SK-MEL-5 (cell line): ENCODE results near the gene TIGAR. TPM values are rescaled to one million over a fixed set of nuclear protein-coding genes. Genes with fewer than 3 reads are reported as not detected.

Experiments used
- DNase-seq: peaks from one replicate; pipeline ENCODE4 v3.0.0-alpha.2; 2016; ENCODE audit warnings: low read depth, low spot score
- in situ Hi-C: cut with HindIII; loops from 2 replicates; pipeline ENCODE4 v1.10.0; 2016; ENCODE audit warnings: low sequenced_read_pairs, high pct_unique_total_duplicates, low pct_unique_long_range_greater_than_20kb
- polyA plus RNA-seq, 2 experiments: library from polyadenylated mRNA; depleted of rRNA; stranded (reverse); fragments of >200 nt; gene quantifications; 2 replicates each; pipeline ENCODE4 v1.2.3, GENCODE V29; 2015
- total RNA-seq: library from RNA; depleted of rRNA; stranded (reverse); fragments of >200 nt; shearing (Covaris generic); gene quantifications from 2 replicates; pipeline ENCODE4 v1.2.3, GENCODE V29; 2014; rRNA removed

The TIGAR gene, protein sequence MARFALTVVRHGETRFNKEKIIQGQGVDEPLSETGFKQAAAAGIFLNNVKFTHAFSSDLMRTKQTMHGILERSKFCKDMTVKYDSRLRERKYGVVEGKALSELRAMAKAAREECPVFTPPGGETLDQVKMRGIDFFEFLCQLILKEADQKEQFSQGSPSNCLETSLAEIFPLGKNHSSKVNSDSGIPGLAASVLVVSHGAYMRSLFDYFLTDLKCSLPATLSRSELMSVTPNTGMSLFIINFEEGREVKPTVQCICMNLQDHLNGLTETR
- total RNA-seq: 32.7 and 46.7 TPM in 2 replicates
- polyA plus RNA-seq (2015; cell fraction: cytosol; rRNA removed): 32.7 and 37.6 TPM in 2 replicates
- polyA plus RNA-seq (2015; cell fraction: nucleus; rRNA removed): 14.8 and 15.8 TPM in 2 replicates

DNA sequence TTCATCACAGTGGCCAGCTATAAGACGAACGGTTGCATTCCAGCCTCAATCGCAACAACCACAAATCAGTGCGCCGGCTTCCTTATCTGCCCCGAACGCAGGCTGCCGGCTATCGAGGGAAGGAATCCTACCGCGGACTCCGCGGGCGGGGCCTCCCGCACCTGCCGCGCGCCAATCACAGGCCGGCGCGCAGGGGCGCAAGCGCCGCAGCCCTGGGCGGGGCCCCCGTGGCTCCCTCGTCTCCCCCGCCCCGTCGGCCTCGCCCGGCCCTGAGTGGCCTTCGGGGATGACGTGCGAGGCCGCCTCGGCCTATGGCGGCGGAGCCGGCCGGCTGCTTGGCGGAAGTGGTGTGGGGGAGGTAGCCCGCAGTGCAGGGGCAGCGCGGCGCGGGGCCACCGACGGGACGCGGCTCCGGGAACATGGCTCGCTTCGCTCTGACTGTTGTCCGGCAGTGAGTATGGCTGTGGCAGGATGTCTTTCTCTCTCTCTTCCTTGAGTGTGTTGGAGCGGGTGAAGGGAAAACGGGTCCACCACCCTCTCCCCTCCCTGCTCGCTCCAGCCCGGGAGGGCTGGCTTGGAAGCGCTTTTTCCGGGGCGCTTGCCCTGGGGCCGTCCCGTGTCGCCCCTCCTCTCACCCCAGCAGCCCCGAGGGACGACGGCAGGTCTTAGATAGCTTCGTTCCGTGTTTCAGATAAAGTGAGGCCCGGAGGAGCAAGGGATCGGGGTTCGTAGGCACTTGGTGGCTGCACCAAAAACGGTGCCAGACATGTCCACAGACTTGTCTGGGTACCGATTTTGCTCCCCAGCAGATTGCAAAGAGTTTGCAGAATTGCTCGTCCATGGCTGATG is at the start of gene TIGAR:
TIGAR (plus strand) TSS at position 361 of the 849 bp plus-strand sequence; CDS start at position 420, 59 bp downstream.
- peak; percentile 94 for DNase-seq
- in situ Hi-C loops: no loop called here

DNA sequence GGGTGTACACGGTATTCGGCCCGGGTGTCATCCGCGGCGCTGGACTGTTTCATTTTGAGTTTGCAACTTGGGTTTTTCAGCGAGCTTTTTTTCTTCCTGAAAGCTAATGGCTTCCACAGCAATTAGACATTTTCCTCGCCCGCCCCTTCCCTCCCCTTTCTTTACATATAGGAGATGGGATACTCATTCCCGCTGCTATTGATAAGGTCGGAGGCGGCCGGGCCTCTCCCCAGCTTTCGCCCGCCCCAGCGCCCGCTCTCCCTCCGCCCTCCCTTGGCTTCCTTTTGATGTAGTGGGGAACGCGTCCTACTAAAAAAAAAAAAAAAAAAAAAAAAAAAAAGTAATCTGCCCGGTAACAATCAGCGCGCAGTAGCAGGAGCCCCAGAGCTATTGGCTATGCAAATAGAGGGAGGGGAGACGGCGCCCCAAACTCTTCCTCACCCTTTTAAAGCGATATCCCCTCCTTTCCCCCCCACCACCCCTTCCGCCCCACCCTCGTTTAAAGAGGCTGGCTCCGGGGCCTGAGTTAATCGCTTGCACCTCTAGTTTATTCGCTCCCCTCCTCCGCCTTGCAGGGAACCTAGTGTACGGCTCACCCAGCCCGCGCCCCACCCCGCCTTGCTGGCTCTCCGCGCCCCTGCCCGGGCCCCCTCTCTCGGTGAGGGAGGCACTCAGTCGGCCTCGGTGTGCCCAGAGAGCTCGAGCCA is 49.1 kb upstream of the TIGAR start:
- peak; percentile 56 for DNase-seq
- in situ Hi-C loops: no loop called here

DNA sequence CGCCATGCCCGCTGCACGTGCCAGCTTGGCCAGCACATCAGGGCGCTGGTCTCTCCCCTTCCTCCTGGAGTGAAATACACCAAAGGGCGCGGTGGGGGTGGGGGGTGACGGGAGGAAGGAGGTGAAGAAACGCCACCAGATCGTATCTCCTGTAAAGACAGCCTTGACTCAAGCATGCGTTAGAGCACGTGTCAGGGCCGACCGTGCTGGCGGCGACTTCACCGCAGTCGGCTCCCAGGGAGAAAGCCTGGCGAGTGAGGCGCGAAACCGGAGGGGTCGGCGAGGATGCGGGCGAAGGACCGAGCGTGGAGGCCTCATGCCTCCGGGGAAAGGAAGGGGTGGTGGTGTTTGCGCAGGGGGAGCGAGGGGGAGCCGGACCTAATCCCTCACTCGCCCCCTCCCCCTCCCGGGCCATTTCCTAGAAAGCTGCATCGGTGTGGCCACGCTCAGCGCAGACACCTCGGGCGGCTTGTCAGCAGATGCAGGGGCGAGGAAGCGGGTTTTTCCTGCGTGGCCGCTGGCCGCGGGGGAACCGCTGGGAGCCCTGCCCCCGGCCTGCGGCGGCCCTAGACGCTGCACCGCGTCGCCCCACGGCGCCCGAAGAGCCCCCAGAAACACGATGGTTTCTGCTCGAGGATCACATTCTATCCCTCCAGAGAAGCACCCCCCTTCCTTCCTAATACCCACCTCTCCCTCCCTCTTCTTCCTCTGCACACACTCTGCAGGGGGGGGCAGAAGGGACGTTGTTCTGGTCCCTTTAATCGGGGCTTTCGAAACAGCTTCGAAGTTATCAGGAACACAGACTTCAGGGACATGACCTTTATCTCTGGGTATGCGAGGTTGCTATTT is 48.4 kb upstream of the TIGAR start:
- in situ Hi-C loops: no loop called here

DNA sequence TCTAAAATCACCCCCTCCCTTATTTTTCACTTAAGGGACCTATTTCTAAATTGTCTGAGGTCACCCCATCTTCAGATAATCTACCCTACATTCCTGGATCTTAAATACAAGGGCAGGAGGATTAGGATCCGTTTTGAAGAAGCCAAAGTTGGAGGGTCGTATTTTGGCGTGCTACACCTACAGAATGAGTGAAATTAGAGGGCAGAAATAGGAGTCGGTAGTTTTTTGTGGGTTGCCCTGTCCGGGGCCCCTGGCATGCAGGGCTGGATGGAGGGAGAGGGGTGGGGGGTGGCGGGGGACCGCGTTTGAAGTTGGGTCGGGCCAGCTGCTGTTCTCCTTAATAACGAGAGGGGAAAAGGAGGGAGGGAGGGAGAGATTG is 47.8 kb upstream of the TIGAR start:
- in situ Hi-C loops: no loop called here
- DNase-seq: no peak

More for the DNA sequence above, 48.4 kb upstream of the TIGAR start:
- DNase-seq: no peak

DNA sequence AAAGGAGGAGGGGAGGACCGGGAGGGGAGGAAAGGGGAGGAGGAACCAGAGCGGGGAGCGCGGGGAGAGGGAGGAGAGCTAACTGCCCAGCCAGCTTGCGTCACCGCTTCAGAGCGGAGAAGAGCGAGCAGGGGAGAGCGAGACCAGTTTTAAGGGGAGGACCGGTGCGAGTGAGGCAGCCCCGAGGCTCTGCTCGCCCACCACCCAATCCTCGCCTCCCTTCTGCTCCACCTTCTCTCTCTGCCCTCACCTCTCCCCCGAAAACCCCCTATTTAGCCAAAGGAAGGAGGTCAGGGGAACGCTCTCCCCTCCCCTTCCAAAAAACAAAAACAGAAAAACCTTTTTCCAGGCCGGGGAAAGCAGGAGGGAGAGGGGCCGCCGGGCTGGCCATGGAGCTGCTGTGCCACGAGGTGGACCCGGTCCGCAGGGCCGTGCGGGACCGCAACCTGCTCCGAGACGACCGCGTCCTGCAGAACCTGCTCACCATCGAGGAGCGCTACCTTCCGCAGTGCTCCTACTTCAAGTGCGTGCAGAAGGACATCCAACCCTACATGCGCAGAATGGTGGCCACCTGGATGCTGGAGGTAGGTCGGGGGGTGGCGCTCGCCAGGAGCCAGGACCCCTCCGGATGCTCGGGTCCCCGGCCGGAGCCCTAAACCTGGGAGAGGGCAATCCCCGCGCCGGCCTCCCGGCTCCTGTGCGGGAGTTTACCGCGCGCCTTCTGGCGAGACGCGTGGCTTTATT is 47.2 kb upstream of the TIGAR start, which contains the start of gene CCND2:
CCND2 (plus strand) TSS at position 111 of the 744 bp plus-strand sequence; CDS start at position 390, 279 bp downstream.
- in situ Hi-C loops: no loop called here
- peak; percentile 48 for DNase-seq

DNA sequence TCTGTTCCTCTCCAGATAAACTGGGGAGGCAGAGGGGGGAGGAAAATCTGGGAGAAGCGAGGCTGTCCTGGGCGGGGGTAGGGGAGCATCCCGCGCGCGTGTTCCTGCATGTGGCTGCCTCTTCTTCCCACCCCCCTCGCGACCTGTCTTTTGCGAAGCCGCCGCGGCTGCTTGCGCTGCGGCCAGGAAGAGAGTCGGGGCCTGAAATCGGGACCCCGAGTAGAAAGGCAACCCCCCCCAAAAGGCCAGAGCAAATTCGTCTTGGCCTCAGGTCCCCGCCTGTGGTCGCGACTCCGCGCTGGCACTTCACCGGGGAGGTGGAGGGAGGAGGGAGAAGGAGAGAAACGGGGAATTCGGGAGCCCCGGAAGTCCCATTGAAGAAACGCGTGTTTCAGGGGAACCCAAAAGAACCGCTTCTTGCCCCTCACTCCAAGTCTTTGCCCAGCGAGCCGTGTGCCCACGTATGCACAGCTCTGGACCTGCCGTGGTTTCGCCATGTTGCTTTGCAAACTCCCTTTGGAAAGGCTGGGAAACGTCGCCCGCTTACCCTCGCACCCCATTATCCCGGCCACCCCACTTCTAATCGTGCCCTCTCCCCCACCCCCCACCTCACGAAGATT is 46.5 kb upstream of the TIGAR start:
- in situ Hi-C loops: no loop called here
- DNase-seq: no peak

DNA sequence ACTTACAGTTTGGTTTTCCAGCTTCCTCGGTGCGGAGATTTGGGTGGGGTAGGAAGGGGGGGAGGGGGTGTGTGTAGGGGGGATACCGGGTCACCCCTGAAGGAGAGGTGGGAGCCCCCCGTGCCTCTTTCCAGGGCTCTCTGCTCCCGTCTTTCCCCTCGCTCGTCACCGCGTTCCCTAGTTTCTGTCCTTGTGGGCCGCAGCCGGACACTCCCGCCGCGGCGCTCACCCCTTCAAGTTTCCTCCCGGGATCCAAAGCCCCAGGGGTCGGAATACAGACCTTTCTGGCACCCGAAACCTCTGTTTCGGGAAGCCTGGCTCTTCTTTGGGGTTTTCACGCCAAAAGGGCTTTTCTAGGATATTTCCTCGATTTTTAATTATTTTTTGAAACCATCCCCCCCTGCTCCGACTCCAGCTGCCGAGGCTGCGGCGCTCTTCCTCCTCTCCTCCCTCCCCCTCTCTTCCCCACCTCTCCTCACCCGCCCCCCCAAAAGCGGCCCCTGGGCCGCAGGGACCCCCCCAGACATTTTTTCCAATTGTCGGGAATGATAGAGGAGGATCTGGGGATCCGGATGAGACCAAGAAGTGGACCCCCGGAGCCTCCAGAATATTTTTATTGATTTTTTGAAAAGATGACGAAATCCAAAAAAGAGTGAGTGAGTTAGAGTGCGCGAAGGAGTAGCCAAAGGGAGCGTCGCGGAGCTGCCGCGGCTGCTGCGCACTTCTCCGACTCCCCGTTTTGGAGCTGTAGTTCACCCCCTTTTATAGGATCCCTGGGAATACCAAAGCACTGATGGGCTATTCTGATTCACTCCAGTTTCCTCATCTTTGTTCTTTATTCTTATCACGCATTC is 45.8 kb upstream of the TIGAR start:
- in situ Hi-C loops: no loop called here

DNA sequence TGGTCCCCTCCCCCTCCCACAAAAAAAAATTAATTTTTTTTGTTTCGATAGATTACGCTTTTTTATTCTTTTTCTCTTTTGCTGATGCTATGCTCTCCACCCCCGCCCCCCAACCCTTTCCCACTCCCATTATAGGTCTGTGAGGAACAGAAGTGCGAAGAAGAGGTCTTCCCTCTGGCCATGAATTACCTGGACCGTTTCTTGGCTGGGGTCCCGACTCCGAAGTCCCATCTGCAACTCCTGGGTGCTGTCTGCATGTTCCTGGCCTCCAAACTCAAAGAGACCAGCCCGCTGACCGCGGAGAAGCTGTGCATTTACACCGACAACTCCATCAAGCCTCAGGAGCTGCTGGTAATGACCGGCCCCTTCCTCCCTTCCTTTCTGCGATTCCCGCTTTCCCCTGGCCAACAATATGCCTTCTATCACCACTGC is 45.1 kb upstream of the TIGAR start:
- in situ Hi-C loops: no loop called here
- no peak for DNase-seq

More for the DNA sequence above, 45.8 kb upstream of the TIGAR start:
- DNase-seq: no peak

DNA sequence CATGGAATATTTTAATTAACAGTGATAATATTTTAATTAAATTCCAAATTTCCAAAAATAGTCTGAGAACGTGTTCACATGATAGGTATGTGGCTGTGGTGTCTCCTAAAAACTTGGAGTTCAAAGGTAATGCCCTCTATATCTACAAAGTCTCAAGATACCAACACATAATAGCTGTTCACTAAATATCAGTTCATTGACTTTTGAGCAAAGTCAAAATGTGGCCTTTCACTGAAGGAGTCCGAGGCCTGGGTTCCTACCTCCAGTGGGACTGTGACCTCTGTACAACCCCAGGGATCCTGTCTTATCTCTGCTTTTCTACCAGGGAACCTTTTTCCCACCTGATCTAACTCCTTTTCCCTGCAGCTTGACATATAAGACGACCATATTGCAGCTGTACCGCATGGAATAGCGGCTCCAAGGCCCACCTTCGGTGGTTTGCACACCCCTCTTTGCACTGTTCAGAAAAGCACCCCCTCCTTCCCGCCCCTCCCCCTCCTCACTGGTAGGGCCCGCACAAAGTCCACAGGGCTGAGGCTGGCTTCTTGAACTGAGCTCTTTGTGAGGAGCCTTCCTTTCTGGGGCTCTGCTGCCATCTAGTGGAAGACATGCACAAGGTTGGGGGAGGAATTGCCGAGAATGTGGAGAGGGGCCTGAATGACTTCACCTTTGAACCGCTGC is 44.3 kb upstream of the TIGAR start:
- in situ Hi-C loops: no loop called here
- DNase-seq: peak; percentile 91

DNA sequence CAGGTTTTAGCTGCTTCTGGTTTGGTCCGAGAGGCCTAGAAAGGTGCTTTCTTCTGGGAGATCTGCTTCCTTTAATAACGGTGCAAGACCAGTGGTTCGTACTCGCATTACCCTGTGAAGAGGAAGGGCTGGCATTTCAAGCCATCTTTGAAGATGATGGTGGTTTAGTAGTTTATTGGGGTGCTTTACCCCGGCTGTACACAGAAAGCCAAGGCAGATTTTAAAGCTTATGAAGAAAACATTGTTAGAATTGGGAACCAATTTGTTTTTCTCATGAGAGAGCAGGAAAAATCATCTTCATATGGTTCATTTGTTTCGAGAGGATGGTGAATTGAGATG is 43.8 kb upstream of the TIGAR start:
- DNase-seq: no peak
- in situ Hi-C loops: no loop called here

DNA sequence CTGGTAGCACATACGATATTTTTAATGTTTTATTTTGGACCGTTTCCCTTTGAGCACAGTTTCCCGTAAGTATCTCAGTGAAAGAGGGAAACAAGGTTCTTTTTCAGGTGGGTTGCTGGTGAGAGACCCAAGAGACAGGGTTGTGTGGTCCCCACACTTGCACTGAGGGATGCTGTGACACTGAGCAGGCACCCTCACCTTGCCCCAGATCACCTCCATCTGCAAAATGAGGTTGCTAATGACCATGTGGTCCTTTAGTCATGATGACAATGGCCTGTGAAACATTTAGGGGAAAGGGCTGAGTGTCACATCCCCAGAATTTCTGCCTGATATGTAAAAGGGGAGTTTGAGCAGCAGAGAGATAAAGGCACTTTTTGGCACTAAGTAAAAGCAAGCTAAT is 43.2 kb upstream of the TIGAR start:
- no peak for DNase-seq
- in situ Hi-C loops: no loop called here

DNA sequence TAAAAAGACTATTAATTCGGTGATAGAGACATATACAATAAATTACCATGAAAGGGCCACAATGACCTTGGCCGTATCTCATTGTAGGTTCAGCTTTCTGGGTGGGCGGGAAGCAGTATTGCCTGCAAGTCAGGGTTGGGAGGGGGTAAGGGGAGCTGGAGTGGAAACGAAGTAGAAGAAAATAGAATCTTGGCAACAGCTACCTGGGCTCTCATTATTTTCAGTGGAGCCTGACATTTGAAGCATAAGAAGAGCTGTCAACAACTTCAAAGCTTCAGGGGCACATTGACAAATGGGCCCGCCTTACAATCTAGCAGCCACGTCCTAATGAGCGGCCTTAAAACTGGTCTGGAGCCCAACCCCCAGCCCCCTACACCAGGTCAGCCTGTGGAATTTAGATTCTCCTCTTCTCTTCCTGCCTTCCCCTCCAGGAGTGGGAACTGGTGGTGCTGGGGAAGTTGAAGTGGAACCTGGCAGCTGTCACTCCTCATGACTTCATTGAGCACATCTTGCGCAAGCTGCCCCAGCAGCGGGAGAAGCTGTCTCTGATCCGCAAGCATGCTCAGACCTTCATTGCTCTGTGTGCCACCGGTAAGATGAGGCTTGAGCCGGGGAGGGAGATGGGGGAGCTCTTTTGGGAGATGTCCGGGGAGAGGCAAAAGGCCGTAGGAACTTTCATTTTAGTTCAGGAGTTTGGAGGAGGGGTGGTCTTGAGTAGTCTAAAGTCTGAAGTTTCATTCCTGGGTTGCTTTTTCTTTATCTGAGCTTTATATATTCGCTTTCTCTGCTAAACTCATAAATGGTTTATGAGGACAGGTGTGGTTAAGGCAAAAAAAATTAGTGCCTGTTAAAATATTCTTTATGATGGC is 42.5 kb upstream of the TIGAR start:
- DNase-seq: no peak
- in situ Hi-C loops: no loop called here

DNA sequence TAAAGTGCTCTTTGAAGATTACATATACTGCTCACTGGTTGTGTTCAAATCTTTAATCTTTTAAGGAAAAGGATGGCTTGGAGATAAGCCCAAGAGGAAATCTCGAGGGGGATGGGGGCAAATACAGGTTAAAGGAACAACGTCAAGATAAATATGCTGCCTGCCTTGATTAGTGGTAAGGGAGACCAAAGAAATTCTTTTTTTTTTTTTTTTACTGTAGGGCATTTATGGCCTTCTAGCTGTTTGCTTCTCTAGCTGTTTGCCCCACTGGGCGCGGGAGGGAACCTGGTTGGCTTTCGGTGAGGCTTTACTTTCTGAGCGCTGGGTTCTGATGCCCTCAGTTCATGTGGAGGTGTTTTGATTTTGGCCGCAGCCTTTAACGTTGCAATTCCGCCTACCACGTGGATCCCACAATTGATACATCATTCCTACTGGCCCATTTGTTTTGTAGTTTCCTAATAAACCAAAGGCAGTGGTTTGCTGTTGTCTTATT is 41.8 kb upstream of the TIGAR start:
- DNase-seq: no peak
- in situ Hi-C loops: no loop called here
